PC-9 (cell line): ENCODE results near the gene PLA2G3. TPM values are rescaled to one million over a fixed set of nuclear protein-coding genes. Genes with fewer than 3 reads are reported as not detected.
A peak's percentile ranks its signal among the peaks of the same experiment; 100 is the strongest.

ENCODE experiments used
- BruUV-seq: library from RNA; stranded (reverse); fragments of 400-500 nt; replicated peaks from 2 replicates; lab custom pipeline; 2021; lab: Mats Ljungman, UMichigan
- CTCF ChIA-PET: fragments of 300-600 bp; sonication (Branson Sonifier 250); formaldehyde crosslinking; loops from one replicate; lab custom pipeline; 2022; ENCODE audit warnings: antibody characterized with exemption; lab: Charles Lee
- POLR2A ChIA-PET: fragments of 300-600 bp; sonication (Branson Sonifier 250); formaldehyde crosslinking; loops from one replicate; lab custom pipeline; 2022; ENCODE audit warnings: antibody characterized with exemption; ENCODE audit not compliant: unreplicated experiment; lab: Charles Lee
- DNase-seq, 2 experiments: peaks; one replicate each; pipeline versions ENCODE4 v3.0.0 to v3.0.0-alpha.2; 2015 to 2022; ENCODE audit warnings: mixed read lengths in 1 of 2
- H2AFZ ChIP-seq: fragments of 200-600 bp; sonication (generic); 2 replicates; pipeline ENCODE4 v1.8.1; 2017; ENCODE audit warnings: antibody characterized with exemption
- H3F3A ChIP-seq: fragments of 200-600 bp; sonication (generic); 2 replicates; pipeline ENCODE4 v1.8.1; 2017; ENCODE audit warnings: antibody characterized with exemption, mild to moderate bottlenecking, low read depth; ENCODE audit not compliant: insufficient read depth
- H3K27ac ChIP-seq: fragments of 200-600 bp; sonication (generic); 2 replicates; pipeline ENCODE4 v1.6.1; 2016; ENCODE audit warnings: mixed run types
- H3K27me3 ChIP-seq: fragments of 200-600 bp; sonication (generic); 2 replicates; pipeline ENCODE4 v1.6.1; 2016; ENCODE audit warnings: low read depth, mixed run types; ENCODE audit not compliant: insufficient read depth
- H3K36me3 ChIP-seq: fragments of 200-600 bp; sonication (generic); 2 replicates; pipeline ENCODE4 v1.6.1; 2016; ENCODE audit warnings: low read depth, mixed run types
- H3K4me1 ChIP-seq: fragments of 200-600 bp; sonication (generic); replicated peaks from 2 replicates; pipeline ENCODE4 v1.6.1; 2016; ENCODE audit warnings: mixed run types; ENCODE audit not compliant: insufficient read depth
- H3K4me2 ChIP-seq: fragments of 200-600 bp; sonication (generic); 2 replicates; pipeline ENCODE4 v1.6.1; 2017; ENCODE audit warnings: mixed run types
- H3K4me3 ChIP-seq: fragments of 200-600 bp; sonication (generic); 2 replicates; pipeline ENCODE4 v1.6.1; 2016; ENCODE audit warnings: mixed run types
- H3K79me2 ChIP-seq: fragments of 200-600 bp; sonication (generic); 2 replicates; pipeline ENCODE4 v1.6.1; 2017; ENCODE audit warnings: low read depth, mixed run types
- H3K9me2 ChIP-seq: fragments of 200-600 bp; sonication (generic); 2 replicates; pipeline ENCODE4 v1.8.1; 2017; ENCODE audit warnings: mild to moderate bottlenecking; ENCODE audit not compliant: insufficient read depth
- H3K9me3 ChIP-seq: fragments of 200-600 bp; sonication (generic); 2 replicates; pipeline ENCODE4 v1.8.1; 2016; ENCODE audit warnings: low read depth; ENCODE audit not compliant: insufficient read depth
- H4K20me1 ChIP-seq: fragments of 200-600 bp; sonication (generic); 2 replicates; pipeline ENCODE4 v1.8.1; 2017; ENCODE audit not compliant: insufficient read depth
- EZH2 ChIP-seq: fragments of 200-600 bp; sonication (generic); IDR thresholded peaks from 2 replicates; pipeline ENCODE4 v1.8.0; 2017; ENCODE audit warnings: antibody characterized with exemption, low read depth
- intact Hi-C: fragments of 100-400 bp; cut with micrococcal nuclease; formaldehyde crosslinking; loops from one replicate; pipeline ENCODE4 v1.10.0; 2022; ENCODE audit not compliant: unreplicated experiment
- total RNA-seq: library from RNA; stranded (reverse); gene quantifications from 2 replicates; pipeline ENCODE4 v1.2.3, GENCODE V29; 2021
- TF ChIP-seq, protein P1 (sequence below): fragments of 200-600 bp; sonication (generic); conservative IDR thresholded peaks from 2 replicates; pipeline ENCODE4 v1.6.1; 2017; ENCODE audit warnings: mixed run types, antibody characterized with exemption, mild to moderate bottlenecking, moderate library complexity

The PLA2G3 gene
- total RNA-seq, 1 experiment from 2014 or later = not detected

DNA sequence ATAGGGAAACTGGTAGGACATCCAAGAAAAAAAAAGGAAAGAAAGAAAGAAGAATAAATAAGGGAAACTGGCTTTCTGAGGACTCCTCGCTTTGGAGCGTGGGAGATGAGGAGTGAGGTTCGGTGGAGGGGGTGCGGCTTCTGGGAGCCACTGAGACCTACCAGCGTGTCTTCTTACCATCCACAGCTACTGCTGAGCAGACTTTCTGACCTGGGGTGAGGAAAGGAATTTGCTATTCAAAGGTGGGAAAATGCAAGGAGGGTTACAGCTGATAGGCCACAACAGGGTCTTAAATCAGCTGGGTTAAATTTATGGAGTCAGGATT lies 32.5 kb downstream of the PLA2G3 start:
- CTCF ChIA-PET = interaction anchor here (0.6 to 1.4 kb wide), 11 partner anchors 13 to 1004 kb away, joined by 3 to 12 read pairs (median 3); partner anchors contain the start of gene MORC2
- TF ChIP-seq, protein P1, sequence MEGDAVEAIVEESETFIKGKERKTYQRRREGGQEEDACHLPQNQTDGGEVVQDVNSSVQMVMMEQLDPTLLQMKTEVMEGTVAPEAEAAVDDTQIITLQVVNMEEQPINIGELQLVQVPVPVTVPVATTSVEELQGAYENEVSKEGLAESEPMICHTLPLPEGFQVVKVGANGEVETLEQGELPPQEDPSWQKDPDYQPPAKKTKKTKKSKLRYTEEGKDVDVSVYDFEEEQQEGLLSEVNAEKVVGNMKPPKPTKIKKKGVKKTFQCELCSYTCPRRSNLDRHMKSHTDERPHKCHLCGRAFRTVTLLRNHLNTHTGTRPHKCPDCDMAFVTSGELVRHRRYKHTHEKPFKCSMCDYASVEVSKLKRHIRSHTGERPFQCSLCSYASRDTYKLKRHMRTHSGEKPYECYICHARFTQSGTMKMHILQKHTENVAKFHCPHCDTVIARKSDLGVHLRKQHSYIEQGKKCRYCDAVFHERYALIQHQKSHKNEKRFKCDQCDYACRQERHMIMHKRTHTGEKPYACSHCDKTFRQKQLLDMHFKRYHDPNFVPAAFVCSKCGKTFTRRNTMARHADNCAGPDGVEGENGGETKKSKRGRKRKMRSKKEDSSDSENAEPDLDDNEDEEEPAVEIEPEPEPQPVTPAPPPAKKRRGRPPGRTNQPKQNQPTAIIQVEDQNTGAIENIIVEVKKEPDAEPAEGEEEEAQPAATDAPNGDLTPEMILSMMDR = peak; percentile 26; the same call in 1 of the 2 replicates
- no peak for TF ChIP-seq EZH2
- intact Hi-C loops = loop anchor here (1.0 to 10.0 kb wide), 4 partner anchors 41 to 165 kb away; partner anchors contain the start of gene LIMK2
- Histone ChIP-seq H3F3A (peaks cover 28% of the 10 kb centered on the region; the same call in 1 of the 2 replicates), H3K27me3 (no peaks in the 10 kb centered on the region), H3K9me3 (no peaks in the 10 kb centered on the region), H3K79me2 (no peaks in the 10 kb centered on the region), H3K9me2 (no peaks in the 10 kb centered on the region), H3K36me3 (no peaks in the 10 kb centered on the region), H3K4me2 (peak overlapping the region; percentile 86), H2AFZ (peak overlapping the region; percentile 69), H3K27ac (no peak overlapping the region), H4K20me1 (no peaks in the 10 kb centered on the region), H3K4me3 (peak overlapping the region; percentile 53), H3K4me1 (peaks cover 15% of the 10 kb centered on the region)
- POLR2A ChIA-PET = interaction anchor here (0.5 to 0.9 kb wide), 4 partner anchors 52 to 516 kb away, joined by 4 to 7 read pairs (median 5); partner anchors contain the start of genes PES1 and RNF185
- DNase-seq = no peak
- no TSS peak for BruUV-seq

GRCh38 chr22:31107178-31107893 lies 33.0 kb downstream of the PLA2G3 start, which contains the start of gene SELENOM:
TSS of gene SELENOM (minus strand) at chr22:31107568. CDS start at chr22:31107505, 63 bp downstream.
- H4K20me1 ChIP-seq = no peaks in the 10 kb centered on the region
- no peaks in the 10 kb centered on the region for H3K9me3 ChIP-seq
- H3K4me3 ChIP-seq = peak within 1 kb of the TSS; percentile 54
- no peaks in the 10 kb centered on the region for H3K9me2 ChIP-seq
- H3K36me3 ChIP-seq = no peaks in the 10 kb centered on the region
- H2AFZ ChIP-seq = peak within 1 kb of the TSS; percentile 75
- CTCF ChIA-PET = interaction anchor here (0.5 to 1.4 kb wide), 15 partner anchors 11 to 1004 kb away, joined by 3 to 12 read pairs (median 3); partner anchors contain the start of gene MORC2
- H3K27me3 ChIP-seq = no peaks in the 10 kb centered on the region
- H3K4me2 ChIP-seq = peak within 1 kb of the TSS; percentile 86
- DNase-seq = peak; percentile 93 to 97
- peaks cover 20% of the 10 kb centered on the region for H3K4me1 ChIP-seq
- H3K79me2 ChIP-seq = no peaks in the 10 kb centered on the region
- no TSS peak for BruUV-seq
- no peak within 1 kb of the TSS for H3K27ac ChIP-seq
- no peak for TF ChIP-seq EZH2
- TF ChIP-seq, protein P1 = peak; percentile 96
- POLR2A ChIA-PET = interaction anchor here (0.5 to 0.9 kb wide), 5 partner anchors 9 to 870 kb away, joined by 4 to 11 read pairs (median 5); partner anchors contain the start of genes PES1 and RNF185
- intact Hi-C loops = loop anchor here (1.0 to 10.0 kb wide), 4 partner anchors 42 to 165 kb away; partner anchors contain the start of gene LIMK2
- H3F3A ChIP-seq = peaks cover 34% of the 10 kb centered on the region

DNA sequence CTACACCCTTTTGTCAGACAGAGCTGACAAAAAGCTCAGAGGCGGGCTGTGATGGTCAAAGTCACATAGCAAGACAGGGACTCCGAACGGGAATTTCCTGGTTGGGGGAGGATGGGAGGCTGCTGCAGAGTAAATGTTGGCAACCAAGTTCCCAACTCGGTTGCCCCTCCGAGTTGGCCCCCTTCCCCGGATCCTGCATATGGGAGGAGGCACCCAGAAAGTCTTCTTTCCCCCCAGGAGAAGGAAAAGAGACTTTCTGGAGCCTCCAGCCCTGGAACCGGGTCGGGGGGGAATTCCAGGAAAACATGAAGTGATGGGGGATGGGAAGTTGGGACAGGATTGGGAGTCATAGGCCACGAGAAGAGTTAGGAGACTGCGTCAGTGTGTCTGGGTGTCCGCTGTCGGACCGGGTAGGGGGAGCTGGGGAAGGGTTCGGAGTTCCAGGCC lies 33.6 kb downstream of the PLA2G3 start:
- intact Hi-C loops = loop anchor here (1.0 to 10.0 kb wide), 4 partner anchors 43 to 166 kb away; partner anchors contain the start of gene LIMK2
- Histone ChIP-seq H3K27ac (no peak overlapping the region), H3K4me1 (peaks cover 26% of the 10 kb centered on the region), H3K9me3 (no peaks in the 10 kb centered on the region), H2AFZ (peak overlapping the region; percentile 75), H3F3A (peaks cover 39% of the 10 kb centered on the region), H3K4me3 (peak overlapping the region; percentile 54; the same call in 1 of the 2 replicates), H3K36me3 (no peaks in the 10 kb centered on the region), H3K9me2 (no peaks in the 10 kb centered on the region), H3K79me2 (no peaks in the 10 kb centered on the region), H3K4me2 (peak overlapping the region; percentile 75), H4K20me1 (no peaks in the 10 kb centered on the region), H3K27me3 (no peaks in the 10 kb centered on the region)
- ChIA-PET CTCF (interaction anchor here (1.4 kb wide), 1 partner anchor 50 kb away, joined by 5 read pairs; no protein-coding TSS in a partner anchor), POLR2A (no interaction called here)
- no peak for TF ChIP-seq EZH2
- TF ChIP-seq, protein P1 = no peak
- BruUV-seq = TSS peak; percentile 72
- peak in 1 of 2 experiments; percentile 22 for DNase-seq
